ENCODE measurements around the gene ZSCAN18.

The ZSCAN18 gene

DNA sequence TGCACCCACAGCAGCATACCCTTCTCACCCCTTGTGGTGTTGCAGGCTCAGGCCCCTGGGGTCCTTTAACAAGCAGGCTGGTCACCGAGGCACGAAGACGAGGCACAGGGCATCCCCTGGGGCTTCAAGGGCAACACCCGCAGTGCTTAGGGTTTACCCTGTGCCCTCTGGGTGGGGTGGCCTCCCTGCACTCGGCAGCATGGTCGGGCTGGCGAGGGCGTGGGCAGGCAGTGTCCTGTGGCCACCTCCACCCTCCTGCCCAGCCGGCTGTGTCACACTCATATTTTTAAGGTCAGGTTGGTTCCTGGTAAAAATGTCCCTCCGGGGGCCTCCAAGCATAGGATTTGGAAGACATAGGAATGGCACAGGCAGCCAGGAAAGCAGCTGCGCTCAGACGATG is 50.4 kb downstream of the ZSCAN18 start:
- no peak overlapping the region for H3K4me3 ChIP-seq
- H3K27ac ChIP-seq, result no peak overlapping the region

DNA sequence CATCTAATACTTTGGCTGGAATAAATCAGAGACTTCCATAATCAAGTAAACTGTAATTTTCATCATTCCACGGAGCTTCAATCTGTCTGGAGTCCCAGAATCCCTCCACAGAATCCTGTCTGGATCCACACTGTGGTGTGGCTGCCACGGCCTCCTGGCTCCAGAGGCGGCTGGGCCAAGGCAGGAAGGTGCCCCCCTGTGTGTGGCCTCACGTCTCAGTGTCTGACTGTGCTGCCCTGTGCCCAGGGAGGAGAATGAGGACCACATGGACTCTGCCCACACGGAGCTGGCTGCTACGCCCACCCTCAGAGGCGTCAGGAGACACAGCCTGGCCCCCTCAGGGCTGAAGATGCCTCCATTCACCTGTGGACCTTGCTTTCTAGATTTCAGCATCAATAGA is 51.2 kb downstream of the ZSCAN18 start:
- H3K27ac ChIP-seq, result no peak overlapping the region
- no peak overlapping the region for H3K4me3 ChIP-seq

DNA sequence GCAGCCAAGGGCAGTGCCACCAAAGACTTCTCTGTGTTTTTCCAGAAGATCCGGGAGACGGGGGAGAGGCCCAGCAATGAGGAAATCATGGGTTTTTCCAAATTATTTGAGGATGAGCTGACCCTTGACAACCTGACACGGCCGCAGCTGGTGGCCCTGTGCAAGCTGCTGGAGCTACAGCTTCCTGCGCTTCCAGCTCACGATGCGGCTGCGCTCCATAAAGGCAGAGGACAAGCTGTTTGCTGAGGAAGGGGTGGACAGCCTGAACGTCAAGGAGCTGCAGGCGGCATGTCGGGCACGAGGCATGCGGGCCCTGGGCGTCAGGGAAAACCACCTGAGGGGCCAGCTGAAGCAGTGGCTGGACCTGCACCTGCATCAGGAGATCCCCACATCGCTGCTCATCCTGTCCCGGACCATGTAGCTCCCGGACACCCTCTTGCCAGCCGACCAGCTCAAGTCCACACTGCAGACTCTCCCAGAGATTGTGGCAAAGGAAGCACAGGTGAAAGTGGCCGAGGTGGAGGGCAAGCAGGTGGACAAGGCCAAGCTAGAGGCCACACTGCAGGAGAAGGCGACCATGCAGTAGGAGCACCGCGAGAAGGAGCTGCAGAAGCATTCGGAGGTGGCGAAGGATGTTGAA is 52.5 kb downstream of the ZSCAN18 start:
- Histone ChIP-seq H3K4me3 (no peak overlapping the region), H3K27ac (no peak overlapping the region)

DNA sequence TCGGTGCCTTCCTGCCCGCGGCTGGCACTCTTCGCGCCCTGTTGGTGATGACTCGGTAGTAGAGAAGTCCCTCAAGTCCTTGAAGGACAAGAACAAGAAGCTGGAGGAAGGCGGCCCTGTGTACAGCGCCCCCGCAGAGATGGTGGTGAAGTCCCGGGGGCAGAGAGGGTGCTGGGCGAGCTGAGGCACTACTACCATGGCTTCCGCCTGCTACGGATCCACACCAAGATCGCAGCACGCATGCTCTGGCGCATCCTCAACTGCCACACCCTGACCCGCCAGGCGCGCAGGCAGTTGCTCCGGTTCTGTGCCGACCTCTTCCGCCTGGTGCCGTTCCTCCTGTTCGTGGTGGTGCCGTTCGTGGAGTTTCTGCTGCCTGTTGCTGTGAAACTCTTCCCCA is 53.1 kb downstream of the ZSCAN18 start:
- no peak overlapping the region for H3K27ac ChIP-seq
- H3K4me3 ChIP-seq, result no peak overlapping the region

DNA sequence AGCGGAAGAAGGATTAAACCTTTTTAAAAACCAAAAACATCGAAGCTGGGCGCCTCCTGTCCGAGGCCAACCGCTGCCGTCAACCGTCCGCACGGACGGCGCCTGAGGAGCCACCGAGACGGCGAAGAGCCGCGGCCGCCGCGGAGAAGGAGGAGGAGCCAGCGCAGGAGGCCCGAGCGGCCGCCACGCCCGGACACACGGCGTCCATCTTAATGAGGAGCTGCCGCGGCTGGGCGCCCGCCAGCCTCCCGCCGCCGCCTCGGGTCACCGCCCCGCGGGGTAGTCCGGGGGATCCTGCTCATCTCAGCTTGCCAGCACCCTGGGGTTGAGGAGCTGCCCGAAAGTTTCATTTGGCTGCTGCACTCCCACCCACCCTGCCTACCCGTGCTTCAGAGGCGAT is 53.6 kb downstream of the ZSCAN18 start:
- H3K4me3 ChIP-seq, result no peak overlapping the region
- no peak overlapping the region for H3K27ac ChIP-seq

DNA sequence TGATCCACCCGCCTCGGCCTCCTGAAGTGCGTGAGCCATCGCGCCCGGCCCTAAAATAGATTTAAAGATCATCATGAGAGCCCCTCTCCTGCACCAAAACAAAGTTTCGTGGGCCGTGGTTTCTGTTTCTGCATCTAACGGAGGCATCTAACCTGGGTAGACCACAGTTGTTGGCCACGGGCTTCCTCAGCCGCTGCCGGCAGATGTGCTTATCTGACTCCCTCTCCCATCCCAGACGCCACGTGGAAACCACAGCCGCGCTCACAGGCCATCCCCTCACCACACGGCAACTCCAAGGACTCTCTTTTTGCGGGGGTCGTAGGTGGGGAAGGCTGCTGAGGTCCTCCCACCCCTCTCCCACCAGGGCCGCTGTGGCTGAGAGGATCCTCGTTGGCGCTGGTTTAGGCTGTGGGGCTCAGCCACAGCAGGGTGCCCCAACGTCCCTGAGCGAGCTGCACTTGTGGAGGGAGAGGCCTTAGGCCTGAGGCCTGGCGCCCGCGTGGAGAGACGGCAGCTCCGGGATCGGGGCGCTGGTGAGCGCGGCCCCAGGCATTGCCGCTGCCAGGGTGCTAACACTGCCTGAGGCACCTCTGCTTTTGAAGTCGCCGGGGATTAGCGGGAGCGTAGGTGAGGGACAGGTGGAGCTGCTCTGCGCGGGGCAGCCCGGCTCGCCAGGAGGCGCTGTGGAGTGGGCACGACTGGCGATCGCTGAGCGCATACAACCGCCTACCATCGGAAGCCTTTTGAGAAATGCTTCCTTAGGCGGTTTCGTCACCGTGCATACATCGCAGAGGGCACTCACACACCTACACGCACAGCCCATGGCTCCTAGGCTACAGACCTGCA is 55.3 kb downstream of the ZSCAN18 start:
- Histone ChIP-seq H3K27ac (no peak overlapping the region), H3K4me3 (no peak overlapping the region)

DNA sequence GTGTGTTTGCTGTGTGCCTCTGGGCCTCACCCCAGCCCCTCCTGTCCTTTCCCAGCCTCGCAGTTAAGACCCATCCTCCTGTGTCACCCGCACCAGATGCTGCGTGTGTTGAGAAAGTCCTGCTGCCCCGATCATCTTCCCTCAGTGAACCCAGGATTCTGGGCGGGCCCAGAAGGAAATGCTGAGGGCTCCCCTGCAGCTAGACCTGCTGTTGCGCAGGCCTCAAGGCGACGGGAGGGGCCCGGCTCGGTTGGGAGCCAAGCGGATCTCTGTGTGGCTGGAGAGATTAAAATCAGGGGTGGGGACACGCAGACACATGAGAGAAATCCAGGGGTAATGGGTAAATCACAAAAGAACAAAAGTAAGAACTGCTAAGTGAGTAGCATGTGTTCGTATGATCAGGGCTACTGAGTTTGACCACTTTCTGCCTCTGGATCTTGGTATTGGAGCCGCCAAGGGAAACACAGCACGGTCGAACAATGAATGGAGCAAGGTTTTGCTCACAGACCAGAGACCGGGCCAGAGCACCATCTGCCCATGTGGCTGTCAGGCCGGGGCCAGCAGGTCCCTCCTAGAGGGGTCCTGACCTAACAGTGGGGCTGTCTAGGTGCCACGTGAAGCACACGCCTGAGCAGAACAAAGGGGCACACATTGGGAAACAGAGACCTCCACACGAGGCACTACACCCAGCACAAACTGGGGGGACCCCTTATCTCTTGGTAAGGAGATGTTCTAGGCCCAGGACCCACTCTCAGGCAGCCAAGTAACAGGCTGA is 57.1 kb downstream of the ZSCAN18 start:
- Histone ChIP-seq H3K27ac (no peak overlapping the region), H3K4me3 (no peak overlapping the region)

DNA sequence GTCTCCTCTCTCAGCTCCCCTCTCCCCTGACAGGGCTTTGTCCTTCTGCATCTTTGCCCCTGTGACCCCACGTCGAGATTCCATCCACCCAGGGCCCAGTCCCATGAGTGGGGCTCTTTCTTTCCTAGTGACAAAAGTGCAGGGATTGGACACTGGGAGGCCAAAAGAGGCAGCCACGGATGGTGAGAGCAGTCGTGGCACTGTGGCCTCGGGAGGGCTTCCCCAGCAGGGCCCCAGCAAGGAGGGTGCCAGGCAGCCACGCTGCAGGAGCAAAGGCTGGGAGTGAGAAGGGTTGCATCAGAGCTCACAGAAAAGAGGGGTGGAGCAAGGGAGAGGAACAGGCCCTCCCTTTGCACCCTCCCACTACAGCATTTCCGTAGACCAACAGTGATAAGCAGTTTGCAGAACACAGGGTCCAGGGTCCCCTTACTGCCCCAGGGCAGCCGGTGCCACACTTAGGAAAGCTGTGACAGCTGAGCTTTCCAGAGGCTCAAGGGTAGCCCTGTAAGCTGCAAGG is 59.3 kb downstream of the ZSCAN18 start:
- no peak overlapping the region for H3K27ac ChIP-seq
- H3K4me3 ChIP-seq, result no peak overlapping the region

DNA sequence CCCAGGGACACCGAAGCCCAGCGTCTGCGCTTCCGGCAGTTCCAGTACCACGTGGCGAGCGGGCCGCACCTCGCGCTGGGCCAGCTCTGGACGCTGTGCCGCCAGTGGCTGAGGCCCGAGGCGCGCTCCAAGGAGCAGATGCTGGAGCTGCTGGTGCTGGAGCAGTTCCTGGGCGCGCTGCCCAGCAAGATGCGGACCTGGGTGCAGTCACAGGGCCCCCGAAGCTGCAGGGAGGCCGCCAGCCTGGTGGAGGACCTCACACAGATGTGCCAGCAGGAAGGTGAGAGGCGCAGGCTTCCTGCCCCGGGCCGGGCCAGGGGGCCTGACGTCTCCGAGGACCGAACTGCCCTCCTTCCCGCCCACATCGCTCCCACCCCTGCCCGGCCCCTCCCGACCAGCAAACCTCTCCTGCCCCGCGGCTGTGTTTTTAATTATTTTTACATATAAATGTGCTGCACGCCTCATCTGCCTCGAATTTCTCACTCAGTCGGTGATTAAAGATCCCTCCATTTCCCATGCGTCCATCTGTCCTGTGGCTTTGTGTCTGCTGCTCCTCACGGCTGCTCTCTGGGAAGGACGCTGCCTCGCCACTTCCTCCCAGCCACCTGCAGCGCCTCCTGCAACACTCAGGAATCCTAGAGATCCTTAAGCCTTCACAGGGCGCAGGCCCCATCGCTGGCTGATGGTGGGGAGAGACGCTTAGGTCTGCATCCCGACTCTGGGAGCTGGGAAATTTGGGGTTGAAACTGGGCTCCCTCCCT is 59.9 kb downstream of the ZSCAN18 start:
- no peak overlapping the region for H3K4me3 ChIP-seq
- H3K27ac ChIP-seq, result no peak overlapping the region

DNA sequence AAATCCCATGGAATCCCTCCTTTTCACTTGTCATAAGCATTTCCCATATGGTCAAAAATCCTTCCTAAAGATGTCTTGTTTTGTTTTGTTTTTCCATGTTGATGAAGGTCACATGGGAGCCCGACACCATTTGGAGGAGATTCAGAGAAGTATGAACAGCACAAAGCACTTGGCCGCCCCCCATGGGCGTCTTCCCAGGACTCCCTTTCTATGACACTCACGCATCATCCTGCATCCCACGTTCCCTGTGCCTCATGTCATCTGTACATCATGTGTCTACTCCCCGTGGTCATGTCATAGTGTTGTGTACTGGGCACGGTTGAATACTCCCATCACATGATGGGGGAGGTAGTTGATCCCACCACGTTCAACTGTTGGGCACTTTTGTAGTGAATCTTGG is 62.2 kb downstream of the ZSCAN18 start:
- Histone ChIP-seq H3K4me3 (no peak overlapping the region), H3K27ac (no peak overlapping the region)

DNA sequence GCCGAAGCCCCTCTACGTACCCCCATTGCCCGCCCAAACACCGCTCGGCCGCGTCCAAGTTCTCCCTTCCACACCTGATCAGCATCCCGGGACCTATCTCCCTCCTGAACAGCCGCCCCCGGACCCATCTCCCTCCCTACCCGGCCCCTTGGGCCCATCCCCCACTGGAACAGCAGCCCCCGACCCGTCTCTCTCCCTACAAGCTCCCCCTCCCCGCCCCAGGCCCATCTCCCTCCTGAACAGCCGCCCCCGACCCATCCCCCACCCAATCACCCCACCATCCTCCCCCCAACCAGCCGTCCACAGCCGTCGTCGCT is 63.6 kb downstream of the ZSCAN18 start:
- Histone ChIP-seq H3K27ac (peak overlapping the region in 1 of 21 experiments; percentile 60), H3K4me3 (peak overlapping the region in 3 of 7 experiments; percentile 1 to 38 (median 37))

All from skin epidermis (tissue), 12 donors.